Daoy (cell line): ENCODE data around the gene TNPO1. TPM values are rescaled to one million over a fixed set of nuclear protein-coding genes. Genes with fewer than 3 reads are reported as not detected.
A peak's percentile ranks its signal among the peaks of the same experiment; 100 is the strongest.
"Not testable (repeated sequence)": the region's sequence is repeated elsewhere in the genome, so short reads cannot be mapped to it uniquely, and the experiment has no call there.

ENCODE experiments used
- DNase-seq: peaks from one replicate; pipeline ENCODE4 v3.0.0-alpha.2; 2015; ENCODE audit warnings: low read depth
- total RNA-seq: library from RNA; depleted of rRNA; stranded (reverse); fragments of >200 nt; shearing (Covaris generic); gene quantifications from 2 replicates; pipeline ENCODE4 v1.2.3, GENCODE V29; 2014

The TNPO1 gene
- total RNA-seq, 1 experiment from 2014 or later = 319 TPM

DNA sequence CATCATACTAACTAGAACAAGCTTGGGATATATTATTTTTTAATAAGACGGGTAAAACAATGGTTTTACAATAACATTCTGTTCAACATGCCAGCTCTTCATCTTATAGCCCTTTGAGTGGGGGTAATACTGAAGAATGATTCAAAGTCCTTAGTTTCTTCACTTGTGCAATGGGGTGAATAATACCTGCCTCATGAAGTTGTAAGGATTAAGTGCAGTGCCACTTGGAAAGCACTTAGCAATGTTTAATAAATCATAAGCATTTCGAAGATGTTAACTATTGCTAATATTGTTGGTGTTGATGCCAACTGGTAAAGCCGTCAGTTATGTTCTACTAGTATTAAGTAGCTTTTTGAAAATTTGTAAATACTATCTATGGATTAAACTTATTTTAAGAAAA lies 38.0 kb downstream of the TNPO1 start:
- DNase-seq = no peak

DNA sequence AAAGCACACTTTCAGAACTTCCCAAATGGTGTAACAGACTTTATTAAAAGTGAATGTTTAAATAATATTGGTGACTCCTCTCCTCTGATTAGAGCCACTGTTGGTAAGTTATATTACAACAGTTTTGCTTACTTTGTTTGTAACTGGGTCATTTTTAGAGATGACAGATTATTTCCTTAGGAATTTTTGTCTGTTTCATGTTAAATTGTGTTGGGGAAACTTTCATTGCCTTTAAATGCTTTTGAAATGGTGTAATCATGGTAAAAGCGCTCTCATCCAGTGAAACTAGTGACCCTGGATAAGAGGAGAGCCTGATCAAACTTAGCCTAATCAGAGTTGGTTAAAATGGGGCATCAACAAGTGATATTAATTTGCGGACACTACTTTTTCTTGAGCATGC lies 39.4 kb downstream of the TNPO1 start:
- DNase-seq = no peak

DNA sequence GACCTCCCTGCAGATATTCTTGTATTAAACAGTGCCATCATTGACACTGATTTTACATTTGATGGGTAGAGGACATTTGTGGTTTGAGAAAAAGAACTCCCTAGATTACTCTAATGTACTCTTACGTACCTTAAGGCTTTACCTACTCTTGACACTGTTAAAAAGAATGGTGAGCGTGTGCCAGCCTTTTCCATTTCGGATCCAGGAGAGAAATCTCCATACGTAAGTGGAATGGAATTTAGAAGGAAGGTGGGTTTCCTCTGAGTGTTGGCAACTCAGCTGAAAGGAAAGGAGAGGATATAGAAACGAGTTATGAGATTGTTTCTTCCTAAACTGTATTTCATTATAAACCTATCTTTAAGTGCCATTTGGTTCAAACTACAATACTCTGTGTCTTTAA lies 40.9 kb downstream of the TNPO1 start:
- no peak for DNase-seq

DNA sequence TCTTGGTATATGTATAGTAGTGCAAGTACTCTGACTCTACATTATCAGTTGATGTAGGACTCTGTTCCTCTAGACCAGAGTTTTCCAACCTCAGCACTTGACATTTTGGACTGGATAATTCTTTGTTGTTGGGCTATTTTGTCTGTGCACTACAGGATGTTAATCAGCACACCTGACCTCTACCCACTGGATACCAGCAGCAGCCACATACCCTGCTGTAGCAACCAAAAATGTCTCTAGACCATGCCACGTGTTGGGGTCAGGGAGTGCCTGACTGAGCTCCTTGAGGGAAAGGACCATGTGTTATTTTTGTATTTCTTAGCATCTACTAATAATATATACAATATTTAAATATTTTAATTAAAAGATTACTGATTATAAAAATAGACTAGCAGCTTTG lies 42.7 kb downstream of the TNPO1 start:
- no peak for DNase-seq

DNA sequence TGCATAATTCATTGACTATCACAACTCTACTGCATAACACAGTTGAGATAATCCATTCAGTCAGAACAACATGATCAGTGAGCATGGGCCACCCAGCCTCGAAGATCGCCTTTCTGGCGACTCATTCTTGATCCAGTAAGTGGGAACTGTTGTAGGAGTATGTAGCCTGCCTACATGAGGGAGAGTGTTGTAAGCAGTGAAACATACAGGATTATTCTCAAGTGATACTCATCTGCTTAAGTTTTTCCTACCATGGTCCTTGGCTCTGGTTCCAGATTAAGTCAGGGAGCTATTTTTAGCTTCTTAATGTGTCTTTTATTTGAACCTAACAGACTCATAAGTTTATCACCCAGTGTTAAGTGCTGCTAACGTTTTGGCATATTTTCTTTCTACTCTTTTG lies 44.0 kb downstream of the TNPO1 start:
- DNase-seq = no peak

DNA sequence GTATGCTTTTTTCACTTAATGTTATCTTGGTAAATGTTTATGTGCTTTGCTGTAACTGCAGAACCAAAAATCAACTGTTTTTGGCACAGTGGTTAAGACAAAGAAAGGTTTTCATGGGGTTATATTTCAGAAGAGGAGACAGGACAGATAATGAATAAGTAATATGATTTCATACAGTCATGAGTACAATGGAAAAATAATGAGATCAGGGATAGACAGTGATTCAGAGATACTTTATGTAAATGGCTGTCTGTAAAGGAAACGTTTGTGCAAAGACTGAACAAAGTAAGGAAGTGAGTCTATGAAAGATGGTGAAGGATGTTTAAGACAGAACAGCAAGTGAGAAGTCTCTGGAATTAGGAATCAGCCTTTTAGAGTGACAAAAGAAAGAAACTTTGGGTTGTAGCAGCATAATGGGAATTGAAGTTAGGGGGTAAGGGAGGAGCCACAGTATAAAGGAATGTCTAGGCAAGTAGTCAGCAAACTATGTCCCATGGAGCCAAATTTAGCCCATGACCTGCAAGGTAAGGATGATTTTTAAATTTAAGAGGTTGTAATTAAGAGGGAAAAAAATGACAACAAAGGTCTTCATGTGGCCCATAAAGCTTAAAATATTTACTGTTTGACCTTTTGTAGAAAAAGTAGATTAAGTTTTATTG lies 55.0 kb downstream of the TNPO1 start:
- no peak for DNase-seq

DNA sequence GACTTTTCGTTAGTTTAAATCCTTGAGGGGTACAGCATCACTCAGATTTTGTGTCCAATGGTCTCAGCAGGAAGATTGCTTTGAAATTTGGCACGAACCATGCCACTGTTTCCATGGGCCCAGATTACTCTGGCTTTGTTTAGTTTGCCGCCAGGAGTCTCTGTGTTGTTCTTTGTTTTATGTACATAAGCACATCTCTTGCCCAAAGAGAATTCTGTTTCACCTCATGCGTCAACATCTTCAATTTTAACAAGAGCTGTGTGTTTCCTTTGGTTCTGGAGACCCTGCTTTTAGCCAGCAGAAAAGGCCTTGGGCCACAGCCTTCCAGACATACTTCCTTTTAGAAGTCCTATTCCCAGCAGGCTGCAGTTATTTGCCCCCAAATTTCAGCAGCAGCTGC lies 62.4 kb downstream of the TNPO1 start:
- no peak for DNase-seq

DNA sequence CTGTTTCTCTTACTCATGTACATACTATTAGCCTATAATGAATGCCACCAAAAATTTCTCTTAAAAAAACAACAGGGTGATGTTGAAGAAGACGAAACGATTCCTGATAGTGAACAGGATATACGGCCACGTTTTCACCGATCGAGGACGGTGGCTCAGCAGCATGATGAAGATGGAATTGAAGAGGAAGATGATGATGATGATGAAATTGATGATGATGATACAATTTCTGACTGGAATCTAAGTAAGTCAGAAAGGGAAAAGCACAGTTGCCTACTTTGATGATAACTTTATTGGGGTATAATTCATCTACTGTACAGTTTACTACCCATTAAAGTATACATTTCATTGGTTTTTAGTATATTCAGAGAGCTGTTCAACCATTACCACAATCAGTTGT lies 66.5 kb downstream of the TNPO1 start:
- no peak for DNase-seq

DNA sequence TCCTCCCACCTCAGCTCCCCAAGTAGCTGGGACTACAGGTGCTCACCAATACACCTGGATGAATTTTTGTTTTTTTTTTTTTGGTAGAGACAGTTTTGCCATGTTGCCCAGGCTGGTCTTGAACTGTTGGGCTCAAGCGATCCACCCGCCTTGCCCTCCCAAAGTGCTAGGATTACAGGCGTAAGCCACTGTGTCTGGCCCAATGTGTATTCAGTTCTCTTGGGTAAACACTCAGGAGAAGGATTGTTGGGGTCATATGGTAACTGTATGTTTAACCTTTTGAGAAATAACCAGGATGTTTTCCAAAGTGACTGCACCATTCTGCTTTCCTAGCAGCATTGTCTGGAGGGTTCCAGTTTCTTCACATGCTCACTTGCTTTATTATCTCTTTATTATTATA lies 67.4 kb downstream of the TNPO1 start:
- DNase-seq = no peak

DNA sequence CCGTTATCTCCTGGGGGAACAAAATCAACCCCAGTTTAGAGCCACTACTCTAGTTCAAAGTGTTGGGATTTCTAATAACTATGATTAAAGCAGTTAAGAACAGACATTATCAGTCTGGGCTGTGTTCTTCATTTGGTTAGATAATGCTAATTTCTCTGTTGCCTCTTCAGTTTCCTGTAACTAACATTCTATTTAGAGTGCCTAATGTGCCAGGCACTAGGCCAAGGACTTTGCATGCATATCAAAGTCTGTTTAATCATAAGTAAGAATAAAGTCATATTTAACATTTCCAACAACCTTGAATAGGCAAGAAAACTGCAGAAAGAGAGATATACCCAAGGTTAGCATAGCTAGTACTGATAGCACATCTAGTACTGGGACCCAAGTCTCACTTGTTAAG lies 68.4 kb downstream of the TNPO1 start:
- DNase-seq = no peak

DNA sequence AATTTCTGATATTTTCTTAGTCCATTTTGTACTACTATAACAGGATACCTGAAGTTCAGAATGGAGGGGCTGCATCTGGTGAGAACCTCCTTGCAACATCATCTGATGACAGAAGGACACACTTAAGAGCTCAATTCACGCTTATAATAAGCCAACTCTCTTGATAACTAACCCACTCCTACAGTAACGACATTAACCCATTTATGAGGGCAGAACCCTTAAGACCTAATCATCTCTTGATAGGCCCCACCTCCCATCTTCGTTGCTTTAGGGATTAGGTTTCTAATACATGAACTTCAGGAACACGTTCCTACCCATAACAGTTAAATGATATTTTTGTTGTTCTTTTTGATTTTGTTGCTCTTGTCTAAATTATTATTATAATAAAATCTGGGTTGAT lies 69.4 kb downstream of the TNPO1 start:
- no peak for DNase-seq

DNA sequence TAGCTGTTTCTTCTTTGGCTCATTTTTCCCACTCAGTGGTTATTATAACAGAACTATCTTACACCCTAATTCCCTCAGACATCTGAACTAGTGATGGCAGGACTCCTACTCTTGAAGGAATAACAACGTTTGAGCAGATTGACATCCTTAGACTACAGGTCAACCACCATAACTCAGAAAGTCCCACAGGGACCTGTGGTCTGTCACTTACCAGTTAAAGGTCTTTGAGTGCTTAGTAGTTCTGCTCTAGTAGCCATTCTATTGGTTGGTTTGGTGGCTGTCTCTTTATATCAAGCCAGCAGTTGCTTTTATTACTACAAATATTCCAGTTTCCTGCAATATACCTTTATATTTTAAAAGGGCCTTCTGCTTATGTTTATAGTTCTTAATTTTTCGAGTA lies 72.1 kb downstream of the TNPO1 start:
- DNase-seq = no peak

DNA sequence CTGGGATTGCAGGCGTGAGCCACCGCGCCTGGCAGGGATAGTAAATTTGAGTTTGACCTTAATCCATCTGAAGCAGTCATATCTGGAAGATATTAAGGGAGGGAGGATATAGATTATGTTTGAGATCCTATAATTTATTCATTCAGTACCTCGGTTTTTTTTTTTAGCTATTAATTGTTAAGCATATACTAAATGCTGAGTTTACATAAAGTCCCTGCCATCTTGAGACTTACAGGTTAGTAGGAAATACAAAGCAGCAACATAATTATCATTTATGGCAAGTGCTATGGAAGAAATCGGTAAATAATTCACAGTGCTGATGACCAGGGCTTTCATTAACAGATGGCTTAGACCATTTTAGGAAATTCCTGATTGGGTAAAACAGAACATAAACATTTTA lies 72.9 kb downstream of the TNPO1 start:
- no peak for DNase-seq

DNA sequence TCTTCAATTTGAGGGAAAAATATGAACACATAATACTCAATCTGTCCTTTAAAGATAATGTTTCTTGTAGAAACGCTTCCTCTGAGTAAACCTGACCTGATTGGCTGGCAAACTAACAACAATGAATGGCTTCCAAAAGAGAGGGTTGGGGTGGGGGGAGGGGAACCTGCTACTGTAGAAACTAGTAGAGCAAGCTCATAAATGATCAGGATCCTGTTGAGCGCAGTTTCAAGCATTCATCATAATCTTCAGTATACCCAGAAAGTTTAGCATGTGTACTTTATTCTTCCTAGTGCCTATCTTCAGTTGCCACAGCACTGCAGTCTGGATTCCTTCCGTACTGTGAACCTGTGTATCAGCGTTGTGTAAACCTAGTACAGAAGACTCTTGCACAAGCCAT lies 76.4 kb downstream of the TNPO1 start:
- DNase-seq = no peak

DNA sequence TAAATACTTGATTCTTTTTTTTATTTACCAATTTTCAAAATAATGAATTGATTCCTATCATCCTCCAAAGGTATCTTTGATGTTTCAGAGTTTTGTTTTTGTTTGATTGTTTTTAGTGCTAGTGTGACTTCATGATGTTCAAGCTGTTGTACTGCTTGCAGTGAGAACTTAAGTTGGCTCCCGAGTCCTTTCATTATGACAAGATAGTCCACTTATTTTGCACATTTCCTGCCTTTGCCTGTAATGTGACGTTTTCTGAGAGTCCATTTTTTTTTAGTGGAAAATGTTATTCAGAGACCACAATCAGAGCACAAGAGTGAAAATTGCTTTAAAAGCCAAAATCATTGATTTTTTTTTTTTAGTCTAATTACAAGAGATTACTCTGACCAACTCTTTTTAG lies 79.3 kb downstream of the TNPO1 start:
- DNase-seq = no peak

DNA sequence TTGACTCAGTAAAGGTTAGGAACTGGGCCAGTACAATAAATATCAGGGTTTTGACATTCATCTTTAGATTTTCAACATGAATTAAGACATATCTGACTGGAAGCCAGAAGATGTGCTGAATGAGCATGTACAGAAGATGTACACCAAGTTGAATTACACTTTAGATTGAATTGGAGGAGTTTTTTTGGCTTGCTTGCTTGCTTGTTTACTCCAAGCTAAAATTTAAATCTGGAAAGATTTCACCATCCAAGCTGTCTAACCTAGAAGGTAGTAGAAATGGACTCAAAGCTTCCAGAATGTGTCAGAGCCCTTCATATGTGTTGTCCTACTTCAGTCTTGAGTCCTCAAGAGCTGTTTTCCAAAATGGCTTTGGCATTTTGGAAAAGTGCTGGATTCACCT lies 90.3 kb downstream of the TNPO1 start:
- DNase-seq = no peak

DNA sequence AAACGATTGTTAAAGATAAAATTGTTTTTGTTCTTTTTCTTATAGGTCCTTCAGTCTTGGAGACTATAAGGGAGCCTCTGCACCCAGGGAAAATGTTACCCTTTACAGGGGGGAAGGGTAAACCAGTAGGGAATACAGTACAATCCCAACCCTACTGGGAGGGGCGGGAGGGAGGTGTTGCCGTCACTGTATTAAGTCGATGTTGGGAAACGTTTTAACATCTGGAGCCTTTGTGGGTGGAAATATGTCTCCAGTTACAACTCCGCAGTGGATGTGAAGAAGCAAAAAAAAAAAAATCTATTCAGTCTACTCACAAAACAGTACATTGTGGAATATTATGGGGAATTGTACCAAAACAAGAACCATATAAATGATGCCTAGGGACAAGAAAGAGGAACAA lies 92.2 kb downstream of the TNPO1 start:
- DNase-seq = no peak

DNA sequence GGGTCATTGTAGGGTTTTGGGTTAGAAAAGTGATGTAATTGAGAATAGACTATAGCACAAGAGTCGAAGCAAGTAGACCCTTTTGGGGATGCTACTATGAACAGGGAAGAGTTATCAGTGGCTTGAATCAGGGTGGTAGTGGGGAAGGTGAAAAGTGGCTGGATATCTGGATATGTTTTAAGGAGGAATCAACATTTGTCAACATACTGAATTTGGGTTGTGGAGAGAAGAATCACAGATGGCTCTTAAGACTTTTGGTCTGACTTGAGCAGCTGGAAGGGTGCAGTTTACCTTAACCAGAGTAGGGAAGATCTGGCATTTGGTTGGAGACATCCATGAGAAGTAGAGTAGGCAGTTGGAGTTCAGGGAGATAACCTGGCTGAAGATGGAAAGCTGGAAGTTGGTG lies 100.9 kb downstream of the TNPO1 start:
- DNase-seq = no peak

DNA sequence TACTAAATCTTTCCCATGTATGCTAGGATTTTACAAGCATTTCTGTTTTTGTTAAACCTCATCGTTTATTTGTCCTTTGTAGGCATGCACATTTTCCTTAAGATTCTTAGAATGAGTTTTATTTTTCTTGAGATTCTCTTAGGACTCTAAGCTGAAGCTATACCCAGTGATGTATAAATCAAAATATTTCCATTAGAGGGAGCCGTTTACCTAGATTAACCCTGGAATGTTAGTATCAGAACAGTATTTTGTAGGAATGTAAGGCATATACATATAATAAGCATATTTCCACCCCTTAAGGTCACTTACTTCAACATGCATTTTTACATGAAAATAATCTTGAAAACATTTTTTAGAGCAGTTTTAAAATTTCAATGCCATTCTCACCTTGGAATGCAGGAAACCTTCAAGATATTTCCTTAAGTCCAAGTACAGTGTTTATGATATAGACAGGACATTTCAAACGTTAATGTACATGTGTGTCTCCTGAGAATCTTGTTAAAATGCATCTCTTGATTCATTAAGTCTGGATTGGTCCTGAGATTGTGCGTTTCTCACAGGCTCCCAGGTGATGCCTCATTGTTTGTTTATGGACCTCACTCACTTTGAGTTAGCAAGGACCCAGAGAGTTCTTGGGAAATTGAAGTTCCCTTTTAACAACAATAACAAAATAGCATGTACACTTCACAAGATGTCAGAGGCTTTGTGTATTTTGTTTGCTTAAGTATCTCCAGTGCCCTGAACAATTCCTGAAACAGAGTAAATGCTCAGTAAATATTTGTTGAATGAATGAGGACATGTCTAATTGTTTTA lies 104.4 kb downstream of the TNPO1 start:
- peak; percentile 14 for DNase-seq

DNA sequence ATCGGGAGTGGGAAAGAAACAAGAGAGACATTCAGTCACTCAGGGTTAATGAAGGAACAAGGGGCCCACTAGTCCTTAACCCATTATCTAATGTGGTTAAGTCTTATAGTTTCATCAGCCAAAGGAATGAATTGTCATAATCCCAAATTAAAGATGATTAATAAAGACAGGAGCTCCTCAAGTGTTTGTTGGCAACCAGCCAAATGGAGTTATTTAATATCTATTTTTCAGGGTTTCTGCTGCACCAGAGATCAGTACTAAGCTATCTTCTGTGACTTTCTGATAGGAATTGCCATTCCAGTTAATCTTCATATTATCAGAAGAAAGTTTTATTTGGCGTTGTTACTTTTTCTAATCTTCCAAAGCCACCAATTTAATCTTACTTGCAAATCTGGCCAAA lies 105.4 kb downstream of the TNPO1 start:
- no peak for DNase-seq

DNA sequence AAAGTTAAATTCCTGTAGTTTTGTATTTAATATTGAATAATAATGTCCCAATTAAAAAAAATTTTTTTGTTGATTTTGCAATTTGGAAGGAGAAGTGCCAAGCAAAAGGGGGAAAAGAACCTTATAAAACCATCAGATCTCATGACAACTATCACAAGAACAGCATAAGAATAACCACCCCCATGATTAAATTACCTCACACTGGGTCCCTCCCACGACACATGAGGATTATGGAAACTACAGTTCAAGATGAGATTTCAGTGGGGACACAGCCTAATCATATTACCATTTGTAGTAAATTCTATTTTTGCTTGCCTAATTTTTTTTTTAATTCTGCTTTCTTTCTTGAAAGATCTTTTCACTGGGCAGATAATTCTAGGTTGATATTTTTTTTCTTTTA lies 106.0 kb downstream of the TNPO1 start:
- no peak for DNase-seq

DNA sequence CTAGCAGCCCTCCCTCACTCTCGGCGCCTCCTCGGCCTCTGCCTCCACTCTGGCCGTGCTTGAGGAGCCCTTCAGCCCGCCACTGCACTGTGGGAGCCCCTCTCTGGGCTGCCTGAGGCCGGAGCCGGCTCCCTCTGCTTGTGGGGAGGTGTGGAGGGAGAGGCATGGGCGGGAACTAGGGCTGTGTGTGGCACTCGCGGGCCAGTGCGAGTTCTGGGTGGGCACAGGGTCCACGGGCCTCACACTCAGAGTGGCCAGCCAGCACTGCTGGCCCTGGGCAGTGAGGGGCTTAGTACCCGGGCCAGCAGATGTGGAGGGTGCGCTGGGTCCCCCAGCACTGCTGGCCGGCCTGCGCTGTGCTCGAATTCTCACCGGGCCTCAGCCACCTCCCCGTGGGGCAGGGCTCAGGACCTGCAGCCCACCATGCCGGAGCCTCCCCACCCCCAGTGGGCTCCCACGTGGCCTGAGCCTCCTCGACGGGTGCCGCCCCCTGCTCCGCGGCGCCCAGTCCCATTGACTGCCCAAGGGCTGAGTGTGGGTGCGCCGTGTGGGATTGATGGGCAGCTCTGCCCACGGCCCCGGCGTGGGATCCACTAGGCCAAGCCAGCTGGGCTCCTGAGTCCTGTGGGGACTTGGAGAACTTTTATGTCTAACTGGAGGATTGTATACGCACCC lies 109.0 kb downstream of the TNPO1 start:
- no peak for DNase-seq

DNA sequence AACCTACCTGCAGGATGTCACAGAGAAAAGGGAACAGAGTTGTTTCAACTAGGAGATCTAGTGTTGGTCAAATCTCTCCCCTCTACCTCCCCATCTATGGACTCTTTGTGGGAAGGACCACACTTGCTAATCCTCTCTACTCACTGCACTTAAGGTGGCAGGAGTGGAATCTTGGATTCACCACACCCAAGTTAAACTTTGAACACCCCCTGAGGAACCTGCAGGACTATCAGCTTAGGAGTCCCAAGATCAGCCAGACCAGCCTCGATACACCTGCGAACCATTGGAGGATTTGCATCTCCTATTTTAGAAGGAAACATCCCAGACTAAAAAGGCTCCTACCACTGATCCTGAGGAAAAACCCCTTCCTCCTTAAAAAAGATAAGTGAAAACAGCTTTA lies 116.2 kb downstream of the TNPO1 start:
- DNase-seq = not testable (repeated sequence)
